A549 treated with dexamethasone at 1 μM for 4 hours (cell line): ENCODE measurements around the gene TMC7. TPM values are rescaled to one million over a fixed set of nuclear protein-coding genes. Genes with fewer than 3 reads are reported as not detected.

Experiments used
- total RNA-seq: library from RNA; stranded (reverse); fragments of 200-300 nt; extraction: Qiagen RNA extraction; gene quantifications from 5 replicates; pipeline ENCODE4 v1.2.3, GENCODE V29; 2022

TMC7 gene
- total RNA-seq, result 4.9 to 7.2 TPM (median 6.2 TPM) in 5 replicates

GRCh38 chr16:18983565-18984434 is at the start of gene TMC7:
TSS of gene TMC7 (plus strand) at chr16:18983934. CDS start at chr16:18984064, 130 bp downstream.

GRCh38 chr16:19067349-19068236 is 83.9 kb downstream of the TMC7 start, which contains the start of gene COQ7:
TSS of gene COQ7 (plus strand) at chr16:19067614. CDS start at chr16:19067665, 51 bp downstream.

Other genes starting within 250 kb of the TMC7 start
- 2,132 to 2,533 TPM (median 2,241 TPM) in 5 replicates for gene RPS15A, start 193.6 kb upstream of the TMC7 start, total RNA-seq
- gene ARL6IP1, start 182.4 kb upstream of the TMC7 start, total RNA-seq, result 251 to 407 TPM (median 288 TPM) in 5 replicates
- 12.5 to 26.4 TPM (median 21.2 TPM) in 5 replicates for gene SMG1, start 57.5 kb upstream of the TMC7 start, total RNA-seq
- gene COQ7, start 83.7 kb downstream of the TMC7 start, total RNA-seq, result 21.4 to 28.0 TPM (median 23.9 TPM) in 5 replicates
- gene ITPRIPL2, start 130.0 kb downstream of the TMC7 start, total RNA-seq, result 11.6 to 19.2 TPM (median 18.4 TPM) in 5 replicates
- gene SYT17, start 184.3 kb downstream of the TMC7 start, total RNA-seq, result 9.9 to 12.4 TPM (median 11.5 TPM) in 5 replicates